Liver (tissue), 9 donors: ENCODE measurements around the gene STAMBPL1. TPM values are rescaled to one million over a fixed set of nuclear protein-coding genes. Genes with fewer than 3 reads are reported as not detected.

Source experiments
- DNase-seq: peaks from one replicate; pipeline ENCODE4 v3.0.0-alpha.2; 2017; ENCODE audit warnings: low spot score
- H3K27ac ChIP-seq, 2 donors: one replicate each; pipeline ENCODE4 v1.7.0; 2013; ENCODE audit warnings: inconsistent platforms in 2 of 2, low read length in 2 of 2, control low read depth in 1 of 2, low read depth in 1 of 2, mild to moderate bottlenecking in 1 of 2
- H3K27me3 ChIP-seq, 4 donors: one replicate each; pipeline versions ENCODE4 v1.6.1 to v1.7.0; 2013; ENCODE audit warnings: low read length in 3 of 4, inconsistent platforms in 1 of 4, mild to moderate bottlenecking in 1 of 4, moderate library complexity in 1 of 4; ENCODE audit not compliant: control insufficient read depth in 4 of 4, insufficient read depth in 4 of 4
- H3K36me3 ChIP-seq, 4 donors: one replicate each; pipeline versions ENCODE4 v1.6.1 to v1.7.0; 2013; ENCODE audit warnings: low read length in 3 of 4, mild to moderate bottlenecking in 3 of 4, low read depth in 1 of 4, moderate library complexity in 1 of 4; ENCODE audit not compliant: control insufficient read depth in 4 of 4, insufficient read depth in 3 of 4
- H3K4me1 ChIP-seq, 4 donors: one replicate each; pipeline versions ENCODE4 v1.6.1 to v1.7.0; 2013; ENCODE audit warnings: low read length in 3 of 4, mild to moderate bottlenecking in 3 of 4, moderate library complexity in 1 of 4; ENCODE audit not compliant: control insufficient read depth in 4 of 4, insufficient read depth in 4 of 4
- H3K4me3 ChIP-seq, 3 donors: one replicate each; pipeline versions ENCODE4 v1.6.1 to v1.7.0; 2013; ENCODE audit warnings: low read length in 3 of 3, control low read depth in 1 of 3, low read depth in 1 of 3, mild to moderate bottlenecking in 1 of 3
- H3K9ac ChIP-seq, 2 donors: one replicate each; pipeline ENCODE4 v1.7.0; 2013; ENCODE audit warnings: low read length in 2 of 2, mild to moderate bottlenecking in 2 of 2, moderate library complexity in 2 of 2, control low read depth in 1 of 2, low read depth in 1 of 2
- H3K9me3 ChIP-seq, 4 donors: one replicate each; pipeline versions ENCODE4 v1.6.1 to v1.7.0; 2013; ENCODE audit warnings: low read length in 3 of 4; ENCODE audit not compliant: control insufficient read depth in 4 of 4
- CTCF ChIP-seq: fragments of 150-350 bp; IDR thresholded peaks from 2 replicates; pipeline ENCODE4 v1.5.1; 2017; ENCODE audit warnings: improper control_type of control experiment, low read depth, low read length; ENCODE audit not compliant: missing input control
- EGR1 ChIP-seq, 2 donors: IDR thresholded peaks; 2 replicates each; pipeline ENCODE4 v1.6.1; 2016 to 2018; ENCODE audit warnings: antibody characterized with exemption in 2 of 2, low read depth in 2 of 2
- FOXA1 ChIP-seq: IDR thresholded peaks from 2 replicates; pipeline ENCODE4 v1.6.1; 2016; ENCODE audit warnings: antibody characterized with exemption
- FOXA2 ChIP-seq: IDR thresholded peaks from 2 replicates; pipeline ENCODE4 v1.6.1; 2016; ENCODE audit warnings: antibody characterized with exemption
- GABPA ChIP-seq, 2 donors: IDR thresholded peaks in 1 of 2; conservative IDR thresholded peaks in 1 of 2; 2 replicates each; pipeline ENCODE4 v1.6.1; 2016; ENCODE audit warnings: antibody characterized with exemption in 2 of 2, mild to moderate bottlenecking in 1 of 2, moderate library complexity in 1 of 2
- HNF4A ChIP-seq, 2 donors: conservative IDR thresholded peaks; 2 replicates each; pipeline ENCODE4 v1.6.1; 2016; ENCODE audit warnings: antibody characterized with exemption in 2 of 2, mild to moderate bottlenecking in 2 of 2
- HNF4G ChIP-seq: IDR thresholded peaks from 2 replicates; pipeline ENCODE4 v1.6.1; 2016; ENCODE audit warnings: antibody characterized with exemption
- JUND ChIP-seq, 2 donors: IDR thresholded peaks; 2 replicates each; pipeline ENCODE4 v1.6.1; 2016; ENCODE audit warnings: antibody characterized with exemption in 2 of 2
- MAX ChIP-seq: IDR thresholded peaks from 2 replicates; pipeline ENCODE4 v1.6.1; 2016; ENCODE audit warnings: antibody characterized with exemption
- NR2F2 ChIP-seq: IDR thresholded peaks from 2 replicates; pipeline ENCODE4 v1.6.1; 2016; ENCODE audit warnings: antibody characterized with exemption
- RAD21 ChIP-seq, 2 donors: IDR thresholded peaks; 2 replicates each; pipeline ENCODE4 v1.6.1; 2016; ENCODE audit warnings: antibody characterized with exemption in 2 of 2, mild to moderate bottlenecking in 2 of 2
- REST ChIP-seq: IDR thresholded peaks from 2 replicates; pipeline ENCODE4 v1.6.1; 2016; ENCODE audit warnings: antibody characterized with exemption, mild to moderate bottlenecking
- RXRA ChIP-seq, 2 donors: IDR thresholded peaks; 2 replicates each; pipeline ENCODE4 v1.6.1; 2017 to 2018; ENCODE audit warnings: antibody characterized with exemption in 2 of 2, mild to moderate bottlenecking in 1 of 2
- SP1 ChIP-seq: IDR thresholded peaks from 2 replicates; pipeline ENCODE4 v1.6.1; 2018; ENCODE audit warnings: antibody characterized with exemption, mild to moderate bottlenecking
- TAF1 ChIP-seq: conservative IDR thresholded peaks from 2 replicates; pipeline ENCODE4 v1.6.1; 2016; ENCODE audit warnings: antibody characterized with exemption, mild to moderate bottlenecking
- ZBTB33 ChIP-seq: IDR thresholded peaks from 2 replicates; pipeline ENCODE4 v1.6.1; 2016; ENCODE audit warnings: antibody characterized with exemption
- WGBS: extraction: QIAGEN DNeasy Blood & Tissue Kit; methylation state at CpG from one replicate; pipeline ENCODE4 v1.1.7; 2013; 5-methylcytosine and 5-hydroxymethylcytosine counted together
- polyA plus RNA-seq, 2 donors: library from polyadenylated mRNA; stranded (reverse) in 1 of 2; unstranded in 1 of 2; fragments of 200-250 nt in 1 of 2; fragments of >200 nt in 1 of 2; fragmentation: Nextera tagmentation in 1 of 2; extraction: Ambion mirVana in 1 of 2; gene quantifications; one replicate each; pipeline versions ENCODE4 v1.2.1 to v1.2.3, GENCODE V29; 2013 to 2015
- total RNA-seq, 2 donors: library from RNA; depleted of rRNA; stranded (reverse); fragments of >200 nt; gene quantifications; one replicate each; pipeline ENCODE4 v1.2.3, GENCODE V29; 2014
- donor health status: healthy.
- donor health status: healthy.
- donor health status: healthy.
- donor health status: healthy.
- donor health status: healthy.

STAMBPL1 gene
- total and polyA plus RNA-seq, 4 donors = 1.3 to 8.0 (median 3.7) TPM

GRCh38 chr10:88920198-88920597, 40.2 kb downstream of the STAMBPL1 start:
- H3K4me1 ChIP-seq = no peaks in the 10 kb centered on the region
- H3K4me3 ChIP-seq = no peak overlapping the region
- no peak for DNase-seq
- TF ChIP-seq RAD21 (IDR thresholded peaks at IDR 0.05) (no peak), ZBTB33 (no peak), GABPA (IDR thresholded peaks at IDR 0.05 in 1 of 2, conservative IDR thresholded peaks at IDR 0.05 in 1 of 2) (no peak), RXRA (IDR thresholded peaks at IDR 0.05) (no peak), EGR1 (IDR thresholded peaks at IDR 0.05; ENCODE audit: low read depth in 2 of 2) (no peak), CTCF (no peak), MAX (no peak)
- no peak overlapping the region for H3K9ac ChIP-seq
- H3K9me3 ChIP-seq = no peaks in the 10 kb centered on the region
- WGBS = 48% methylated on average over 2 of the region's 2 CpGs
- no peaks in the 10 kb centered on the region for H3K27me3 ChIP-seq
- no peaks in the 10 kb centered on the region for H3K36me3 ChIP-seq
- H3K27ac ChIP-seq = no peak overlapping the region

GRCh38 chr10:88920986-88921593, 41.0 kb downstream of the STAMBPL1 start:
- H3K4me1 ChIP-seq = no peaks in the 10 kb centered on the region
- TF ChIP-seq FOXA2 (no peak), RAD21 (IDR thresholded peaks at IDR 0.05) (no peak), HNF4A (conservative IDR thresholded peaks at IDR 0.05) (no peak), FOXA1 (no peak), HNF4G (no peak), SP1 (no peak), MAX (no peak), EGR1 (IDR thresholded peaks at IDR 0.05; ENCODE audit: low read depth in 2 of 2) (no peak), TAF1 (no peak), JUND (IDR thresholded peaks at IDR 0.05) (no peak), NR2F2 (no peak), REST (no peak)
- H3K36me3 ChIP-seq = no peaks in the 10 kb centered on the region
- H3K27ac ChIP-seq = no peak overlapping the region
- no peak overlapping the region for H3K4me3 ChIP-seq
- no peaks in the 10 kb centered on the region for H3K9me3 ChIP-seq
- no peaks in the 10 kb centered on the region for H3K27me3 ChIP-seq
- no peak overlapping the region for H3K9ac ChIP-seq
- WGBS = 89% methylated on average over 3 of the region's 3 CpGs
- no peak for DNase-seq
